C4-2B (cell line): ENCODE results near the gene CYP46A1.
"Not testable (repeated sequence)": the region's sequence is repeated elsewhere in the genome, so short reads cannot be mapped to it uniquely, and the experiment has no call there.

ENCODE experiments used
- H3K27ac ChIP-seq: fragments of 450-650 bp; 2 replicates; pipeline ENCODE4 v1.5.1; 2017
- ZFX ChIP-seq: fragments of 450-650 bp; IDR thresholded peaks from 2 replicates; pipeline ENCODE4 v1.6.1; 2017
- TF ChIP-seq, protein P1 (sequence below): fragments of 450-650 bp; conservative IDR thresholded peaks from 2 replicates; pipeline ENCODE4 v1.5.1; 2017; ENCODE audit warnings: mild to moderate bottlenecking

The CYP46A1 gene

DNA sequence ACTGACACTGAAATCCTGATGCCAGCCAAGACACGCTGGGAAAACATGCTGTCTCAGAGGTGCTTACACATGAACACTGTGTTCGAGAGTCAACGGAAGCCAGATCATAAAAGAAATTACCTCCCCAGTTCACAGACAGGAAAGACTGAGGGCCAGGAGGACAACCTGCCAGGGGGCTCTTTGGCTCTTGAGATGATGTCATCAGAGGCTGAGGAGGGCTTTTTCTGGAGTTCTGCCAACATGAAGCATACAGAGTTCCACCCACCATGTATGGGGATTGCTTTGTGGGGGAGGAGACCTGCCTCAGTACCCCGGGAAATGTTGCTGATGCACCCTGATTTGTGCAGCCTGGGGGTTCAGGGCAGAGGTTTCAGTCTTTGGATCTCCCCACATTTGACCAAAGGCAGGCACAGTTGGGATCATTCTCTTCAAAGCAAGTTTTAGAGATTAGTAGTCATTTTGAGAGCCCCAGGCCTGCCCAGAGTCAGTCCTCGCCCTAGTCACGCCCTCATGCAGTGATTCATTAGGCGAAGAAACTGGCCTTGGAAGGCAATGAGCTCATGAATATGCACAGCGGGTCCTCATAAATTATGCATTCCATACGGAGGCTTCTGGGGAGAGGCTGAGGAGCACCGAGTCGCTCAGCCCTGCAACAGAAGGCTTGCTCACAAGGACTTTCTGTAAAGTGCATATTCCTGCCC, 74.2 kb downstream of the CYP46A1 start:
- no peak overlapping the region for H3K27ac ChIP-seq
- TF ChIP-seq ZFX, result no peak
- TF ChIP-seq, protein P1, sequence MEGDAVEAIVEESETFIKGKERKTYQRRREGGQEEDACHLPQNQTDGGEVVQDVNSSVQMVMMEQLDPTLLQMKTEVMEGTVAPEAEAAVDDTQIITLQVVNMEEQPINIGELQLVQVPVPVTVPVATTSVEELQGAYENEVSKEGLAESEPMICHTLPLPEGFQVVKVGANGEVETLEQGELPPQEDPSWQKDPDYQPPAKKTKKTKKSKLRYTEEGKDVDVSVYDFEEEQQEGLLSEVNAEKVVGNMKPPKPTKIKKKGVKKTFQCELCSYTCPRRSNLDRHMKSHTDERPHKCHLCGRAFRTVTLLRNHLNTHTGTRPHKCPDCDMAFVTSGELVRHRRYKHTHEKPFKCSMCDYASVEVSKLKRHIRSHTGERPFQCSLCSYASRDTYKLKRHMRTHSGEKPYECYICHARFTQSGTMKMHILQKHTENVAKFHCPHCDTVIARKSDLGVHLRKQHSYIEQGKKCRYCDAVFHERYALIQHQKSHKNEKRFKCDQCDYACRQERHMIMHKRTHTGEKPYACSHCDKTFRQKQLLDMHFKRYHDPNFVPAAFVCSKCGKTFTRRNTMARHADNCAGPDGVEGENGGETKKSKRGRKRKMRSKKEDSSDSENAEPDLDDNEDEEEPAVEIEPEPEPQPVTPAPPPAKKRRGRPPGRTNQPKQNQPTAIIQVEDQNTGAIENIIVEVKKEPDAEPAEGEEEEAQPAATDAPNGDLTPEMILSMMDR, result no peak

DNA sequence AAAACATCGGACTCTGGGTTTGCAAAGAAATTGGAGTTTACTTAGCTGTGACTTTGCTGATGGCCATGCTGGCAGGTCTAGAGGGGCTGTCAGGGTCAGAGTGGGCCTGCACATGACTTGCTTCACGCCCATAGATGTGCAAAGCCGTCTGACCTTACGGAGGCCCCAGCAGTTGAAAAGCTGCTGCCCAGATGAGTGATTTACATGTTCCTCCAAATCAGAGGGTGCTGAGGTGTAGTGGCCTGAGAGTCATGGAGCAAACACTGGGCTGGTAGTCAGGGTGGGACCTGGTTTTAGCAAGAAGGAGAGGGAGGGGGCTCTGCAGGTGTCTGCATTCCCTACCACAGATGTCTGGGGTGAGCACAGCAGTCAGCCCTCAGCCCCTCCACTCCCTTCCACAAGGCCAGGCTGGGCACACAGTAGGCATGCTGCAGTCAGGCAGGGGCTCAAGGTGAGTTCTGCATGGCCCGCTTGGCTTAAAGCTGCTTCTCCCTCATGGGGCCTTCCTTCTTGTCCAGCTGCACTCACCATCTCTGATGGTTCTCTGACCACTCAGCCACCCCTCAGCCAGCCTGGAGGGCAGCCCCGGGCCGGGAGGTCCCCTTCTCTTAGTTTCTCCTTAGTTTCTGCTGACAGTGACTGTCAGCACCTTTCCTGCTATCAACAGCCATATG, 74.9 kb downstream of the CYP46A1 start:
- H3K27ac ChIP-seq, result no peak overlapping the region
- TF ChIP-seq, protein P1, result no peak
- no peak for TF ChIP-seq ZFX

DNA sequence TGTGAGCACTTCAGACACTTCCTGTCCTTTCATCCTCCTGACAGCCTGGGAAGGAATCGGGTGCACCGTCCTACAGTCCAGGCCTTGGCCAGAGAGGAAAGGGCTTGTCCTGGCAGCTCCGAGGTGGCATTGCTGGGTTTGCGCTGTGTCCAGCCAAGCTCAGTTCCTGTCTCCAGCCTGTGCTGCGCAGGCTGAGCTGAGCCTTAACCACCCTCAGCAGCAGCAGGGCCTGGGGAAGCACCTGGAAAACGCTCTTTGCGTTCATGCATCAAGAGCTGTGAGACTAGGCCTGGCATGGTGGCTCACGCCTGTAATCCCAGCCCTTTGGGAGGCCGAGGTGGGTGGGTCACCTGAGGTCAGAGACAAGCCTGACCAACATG, 75.4 kb downstream of the CYP46A1 start:
- no peak overlapping the region for H3K27ac ChIP-seq

DNA sequence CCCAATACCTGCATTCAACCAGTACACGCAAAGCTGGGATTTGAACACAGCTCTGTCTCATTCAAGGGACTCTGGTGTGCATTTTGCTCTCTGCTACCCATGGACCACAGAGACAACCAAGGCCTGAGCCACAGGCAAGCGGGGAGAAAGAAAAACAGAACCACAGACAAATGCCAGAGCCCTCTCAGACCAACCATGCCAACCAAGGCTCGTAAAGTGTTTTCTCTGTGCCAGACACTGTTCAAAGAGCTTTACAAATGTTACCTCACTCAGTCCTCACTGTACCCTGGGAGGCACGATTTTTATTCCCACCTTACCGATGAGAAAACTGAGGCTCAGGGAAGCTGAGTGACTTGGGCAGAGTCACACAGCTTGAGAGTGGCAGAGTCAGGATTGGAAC, 76.7 kb downstream of the CYP46A1 start:
- no peak for TF ChIP-seq ZFX
- TF ChIP-seq, protein P1, result no peak
- H3K27ac ChIP-seq, result no peak overlapping the region

More for the DNA sequence above, 75.4 kb downstream of the CYP46A1 start:
- no peak for TF ChIP-seq ZFX
- TF ChIP-seq, protein P1, result no peak

DNA sequence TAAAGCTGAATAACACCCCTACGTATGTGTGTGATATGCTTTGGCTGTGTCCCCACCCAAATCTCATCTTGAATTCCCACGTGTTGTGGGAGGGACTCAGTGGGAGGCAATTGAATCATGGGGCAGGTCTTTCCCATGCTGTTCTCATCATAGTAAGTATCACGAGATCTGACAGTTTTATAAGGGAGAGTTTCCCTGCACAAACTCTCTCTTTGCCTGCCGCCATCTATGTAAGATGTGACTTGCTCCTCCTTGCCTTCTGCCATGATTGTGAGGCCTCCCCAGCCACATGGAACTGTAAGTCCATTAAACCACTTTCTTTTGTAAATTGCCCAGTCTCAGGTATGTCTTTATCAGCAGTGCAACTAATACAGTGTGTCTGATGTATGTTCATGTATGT, 78.8 kb downstream of the CYP46A1 start:
- not testable (repeated sequence) for H3K27ac ChIP-seq

DNA sequence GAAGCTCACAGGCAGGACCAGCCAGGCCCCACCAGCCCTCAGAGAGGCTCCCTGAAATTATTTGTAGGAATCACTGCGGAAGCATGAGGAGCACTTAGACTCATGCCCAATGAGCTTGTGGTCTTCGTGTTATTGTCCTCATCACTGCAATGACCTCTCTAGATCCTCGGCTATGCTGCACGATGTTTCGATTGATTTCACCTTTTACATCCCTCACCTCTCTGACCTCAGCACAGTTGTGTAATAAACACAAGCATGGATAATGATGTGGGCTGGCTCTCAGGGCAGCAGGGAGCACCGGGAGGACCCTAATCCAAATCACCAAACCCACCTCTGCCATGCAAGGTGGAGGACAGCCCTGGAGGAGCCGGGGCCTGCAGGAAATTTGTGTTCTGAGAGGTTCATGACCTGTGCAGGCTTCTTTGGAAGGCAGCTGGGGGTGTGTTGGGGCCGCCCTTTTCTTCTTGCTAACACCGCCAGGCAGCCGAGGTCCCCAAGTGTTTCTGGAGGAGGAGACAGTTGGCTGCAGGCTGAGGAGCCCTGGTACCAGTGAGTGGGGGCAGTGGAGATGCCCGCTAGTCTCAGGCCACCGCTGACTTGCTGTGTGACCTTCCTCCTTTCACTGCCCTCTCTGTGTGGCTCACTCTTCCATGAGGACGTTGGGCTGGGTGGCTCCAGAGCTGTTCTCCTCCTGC, 79.6 kb downstream of the CYP46A1 start:
- no peak overlapping the region for H3K27ac ChIP-seq
- no peak for TF ChIP-seq ZFX
- TF ChIP-seq, protein P1, result no peak

DNA sequence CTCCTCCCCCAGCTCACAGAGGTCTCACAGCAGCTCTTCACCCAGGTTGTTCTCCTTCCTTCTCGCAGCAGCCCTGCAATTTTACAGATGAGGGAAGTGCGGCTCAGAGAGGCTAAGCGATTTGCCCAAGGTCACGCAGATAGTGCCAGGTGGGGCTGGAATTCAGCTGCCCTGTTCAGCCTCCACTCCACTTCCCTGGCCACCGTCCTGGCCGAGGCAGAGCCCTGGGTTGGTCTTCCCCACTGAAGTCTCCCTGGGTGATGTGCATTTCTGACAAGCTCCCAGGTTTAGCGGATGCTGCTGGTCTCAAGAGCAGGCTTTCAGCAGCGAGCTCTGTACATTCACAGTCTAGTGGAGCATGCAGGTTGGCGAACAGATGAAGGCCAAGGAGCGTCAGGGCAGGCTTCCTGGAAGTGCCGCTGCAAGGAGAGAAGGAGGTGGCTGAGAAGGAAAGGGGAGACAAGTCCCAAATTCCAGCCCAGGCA, 80.2 kb downstream of the CYP46A1 start:
- TF ChIP-seq, protein P1, result no peak
- no peak for TF ChIP-seq ZFX
- H3K27ac ChIP-seq, result no peak overlapping the region
